Activated naive CD4-positive, alpha-beta T cell treated with anti-CD3 and anti-CD28 coated beads for 36 hours (primary cell): Measurements from ENCODE around the gene MX2. TPM values are rescaled to one million over a fixed set of nuclear protein-coding genes. Genes with fewer than 3 reads are reported as not detected.
"Not testable (repeated sequence)": the region's sequence is repeated elsewhere in the genome, so short reads cannot be mapped to it uniquely, and the experiment has no call there.

Experiments used
- CTCF ChIA-PET: fragments of 350-600 bp; sonication (Branson Sonifier 250); formaldehyde crosslinking; loops from one replicate; lab custom pipeline; 2021; ENCODE audit warnings: antibody characterized with exemption; lab: Charles Lee
- DNase-seq: peaks from one replicate; pipeline ENCODE4 v3.0.0-alpha.2; 2020
- H3K27ac Mint-ChIP-seq: one replicate; pipeline ENCODE4 v1.8.0; 2021; ENCODE audit warnings: mild to moderate bottlenecking, mixed read lengths
- H3K27me3 Mint-ChIP-seq: one replicate; pipeline ENCODE4 v1.8.0; 2021; ENCODE audit warnings: low read depth, mixed read lengths
- H3K36me3 Mint-ChIP-seq: one replicate; pipeline ENCODE4 v1.8.0; 2021; ENCODE audit warnings: low read depth, mixed read lengths
- H3K4me1 Mint-ChIP-seq: one replicate; pipeline ENCODE4 v1.8.0; 2021; ENCODE audit warnings: low read depth, mixed read lengths
- H3K4me3 Mint-ChIP-seq: one replicate; pipeline ENCODE4 v1.8.0; 2021; ENCODE audit warnings: mild to moderate bottlenecking, moderate library complexity, mixed read lengths
- H3K9me3 Mint-ChIP-seq: one replicate; pipeline ENCODE4 v1.8.0; 2021; ENCODE audit warnings: mixed read lengths
- intact Hi-C: fragments of 100-400 bp; cut with micrococcal nuclease; formaldehyde crosslinking; loops from one replicate; pipeline ENCODE4 v1.15.1; 2023
- total RNA-seq, 2 experiments: library from RNA; stranded (reverse); gene quantifications; one replicate each; pipeline ENCODE4 v1.2.3, GENCODE V29; 2021

MX2 gene
- total RNA-seq, 2 experiments from 2014 or later: 32.5 to 33.4 TPM

DNA sequence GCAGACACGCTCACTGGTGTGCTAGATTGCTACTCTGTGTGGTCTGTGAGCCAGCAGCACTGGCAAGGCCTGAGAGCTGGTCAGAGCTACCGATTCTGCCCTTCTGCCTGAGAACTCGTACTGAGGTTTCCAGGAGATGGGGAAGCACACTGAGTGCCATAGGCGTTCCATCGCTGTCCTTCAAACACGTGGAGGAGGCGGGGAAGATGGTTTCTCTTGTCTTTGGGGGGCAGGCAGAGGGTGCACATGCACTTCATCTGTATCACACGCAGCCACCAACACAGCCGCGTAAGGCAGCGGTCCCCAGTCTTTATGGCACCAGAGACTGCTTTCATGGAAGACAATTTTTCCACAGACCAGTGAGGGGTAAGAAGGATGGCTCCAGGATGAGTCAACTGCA lies 40.4 kb downstream of the MX2 start:
- Mint-ChIP-seq H3K27me3 (no peaks in the 10 kb centered on the region), H3K36me3 (peaks cover 22% of the 10 kb centered on the region), H3K4me3 (no peak overlapping the region), H3K4me1 (no peaks in the 10 kb centered on the region), H3K9me3 (no peaks in the 10 kb centered on the region), H3K27ac (no peak overlapping the region)
- no peak for DNase-seq
- intact Hi-C loops: no loop called here
- CTCF ChIA-PET: no interaction called here

DNA sequence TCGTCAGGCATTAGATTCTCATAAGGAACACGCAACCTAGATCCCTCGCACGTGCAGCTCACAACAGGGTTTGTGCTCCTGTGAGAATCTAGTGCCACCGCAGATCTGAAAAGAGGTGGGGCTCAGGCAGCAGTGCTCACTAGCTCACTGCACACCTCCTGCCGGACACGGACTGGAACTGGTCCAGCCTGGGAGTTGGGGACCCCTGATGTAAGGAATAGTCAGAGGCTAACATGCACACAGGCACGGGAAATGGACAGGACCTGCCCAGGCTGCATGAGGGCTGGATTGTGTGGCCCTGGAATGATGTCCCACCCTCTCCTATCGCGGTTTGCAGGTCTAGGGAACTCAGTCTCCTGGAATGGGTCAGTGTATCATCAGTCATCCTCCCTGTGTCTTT lies 41.0 kb downstream of the MX2 start:
- CTCF ChIA-PET: no interaction called here
- Mint-ChIP-seq H3K4me1 (no peaks in the 10 kb centered on the region), H3K27me3 (no peaks in the 10 kb centered on the region), H3K9me3 (no peaks in the 10 kb centered on the region), H3K4me3 (no peak overlapping the region), H3K36me3 (peaks cover 28% of the 10 kb centered on the region), H3K27ac (no peak overlapping the region)
- DNase-seq: no peak
- intact Hi-C loops: no loop called here

GRCh38 chr21:41403331-41403730 lies 41.5 kb downstream of the MX2 start:
- Mint-ChIP-seq H3K27ac (no peak overlapping the region), H3K27me3 (no peaks in the 10 kb centered on the region), H3K36me3 (peaks cover 33% of the 10 kb centered on the region), H3K4me1 (no peaks in the 10 kb centered on the region), H3K9me3 (no peaks in the 10 kb centered on the region), H3K4me3 (no peak overlapping the region)
- CTCF ChIA-PET: no interaction called here
- intact Hi-C loops: no loop called here
- DNase-seq: no peak

DNA sequence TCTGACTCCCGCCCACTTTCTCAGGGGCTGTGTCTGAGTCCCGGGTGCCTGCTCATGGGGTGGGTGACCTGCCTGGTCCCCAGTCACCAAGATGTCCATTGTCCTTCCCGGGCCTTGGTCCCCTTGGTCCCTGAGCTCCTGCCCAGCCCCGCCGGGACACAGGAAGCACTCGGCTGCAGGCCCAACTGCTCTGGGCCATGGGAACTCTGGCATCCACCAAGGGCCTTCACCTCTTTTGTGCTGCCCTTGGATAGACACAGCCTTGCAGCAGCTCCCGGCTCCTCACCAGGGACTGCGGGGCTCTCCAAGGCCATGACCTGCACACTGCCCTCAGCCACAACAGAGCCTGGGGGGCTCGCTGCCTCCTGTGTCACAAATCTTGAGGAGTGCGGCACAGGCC lies 42.1 kb downstream of the MX2 start:
- Mint-ChIP-seq H3K27ac (no peak overlapping the region), H3K4me1 (no peaks in the 10 kb centered on the region), H3K36me3 (peaks cover 40% of the 10 kb centered on the region), H3K9me3 (no peaks in the 10 kb centered on the region), H3K4me3 (no peak overlapping the region), H3K27me3 (no peaks in the 10 kb centered on the region)
- CTCF ChIA-PET: no interaction called here
- intact Hi-C loops: no loop called here
- no peak for DNase-seq

DNA sequence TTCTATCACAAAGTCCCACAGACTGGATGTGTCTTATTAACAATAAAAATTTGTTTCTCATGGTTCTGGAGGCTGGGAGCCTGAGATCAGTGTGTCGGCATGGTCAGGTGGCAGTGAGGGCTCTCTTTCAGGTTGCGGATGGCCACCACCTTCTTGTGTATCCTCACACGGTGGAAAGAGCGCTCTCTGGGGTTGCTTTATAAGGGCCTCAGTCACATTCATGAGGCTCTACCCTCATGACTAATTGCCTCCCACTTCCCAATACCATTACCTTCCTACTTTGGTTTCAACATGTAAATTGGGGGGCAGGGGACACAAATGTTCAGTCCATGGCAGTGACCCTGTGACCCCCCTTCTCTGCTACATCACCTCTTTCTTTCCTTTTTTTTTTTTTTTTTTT lies 43.5 kb downstream of the MX2 start:
- intact Hi-C loops: no loop called here
- Mint-ChIP-seq H3K36me3 (peaks cover 45% of the 10 kb centered on the region), H3K9me3 (no peaks in the 10 kb centered on the region), H3K27me3 (no peaks in the 10 kb centered on the region), H3K27ac (no peak overlapping the region), H3K4me1 (no peaks in the 10 kb centered on the region), H3K4me3 (no peak overlapping the region)
- no peak for DNase-seq
- CTCF ChIA-PET: interaction anchor here (0.6 kb wide), 1 partner anchor 366 kb away, joined by 3 read pairs; no protein-coding TSS in a partner anchor

- Mint-ChIP-seq H3K9me3 (no peaks in the 10 kb centered on the region), H3K4me3 (no peak overlapping the region), H3K27me3 (no peaks in the 10 kb centered on the region), H3K27ac (no peak overlapping the region), H3K4me1 (no peaks in the 10 kb centered on the region), H3K36me3 (peaks cover 47% of the 10 kb centered on the region)
- DNase-seq: no peak
- CTCF ChIA-PET: no interaction called here
- intact Hi-C loops: no loop called here
These were observed 44.5 kb downstream of the MX2 start for GRCh38 chr21:41406340-41406739.

- Mint-ChIP-seq H3K4me1 (no peaks in the 10 kb centered on the region), H3K27ac (no peak overlapping the region), H3K9me3 (peaks cover 10% of the 10 kb centered on the region), H3K4me3 (no peak overlapping the region), H3K27me3 (no peaks in the 10 kb centered on the region), H3K36me3 (peaks cover 47% of the 10 kb centered on the region)
- intact Hi-C loops: no loop called here
- CTCF ChIA-PET: no interaction called here
- no peak for DNase-seq
These were observed 46.0 kb downstream of the MX2 start for GRCh38 chr21:41407541-41408460.

- Mint-ChIP-seq H3K27ac (no peak overlapping the region), H3K27me3 (no peaks in the 10 kb centered on the region), H3K9me3 (peaks cover 26% of the 10 kb centered on the region), H3K4me3 (no peak overlapping the region), H3K4me1 (no peaks in the 10 kb centered on the region), H3K36me3 (peaks cover 46% of the 10 kb centered on the region)
- no peak for DNase-seq
- CTCF ChIA-PET: interaction anchor here (1.0 kb wide), 1 partner anchor 13 kb away, joined by 3 read pairs; no protein-coding TSS in a partner anchor
- intact Hi-C loops: no loop called here
These were observed 48.5 kb downstream of the MX2 start for GRCh38 chr21:41410361-41410760.

DNA sequence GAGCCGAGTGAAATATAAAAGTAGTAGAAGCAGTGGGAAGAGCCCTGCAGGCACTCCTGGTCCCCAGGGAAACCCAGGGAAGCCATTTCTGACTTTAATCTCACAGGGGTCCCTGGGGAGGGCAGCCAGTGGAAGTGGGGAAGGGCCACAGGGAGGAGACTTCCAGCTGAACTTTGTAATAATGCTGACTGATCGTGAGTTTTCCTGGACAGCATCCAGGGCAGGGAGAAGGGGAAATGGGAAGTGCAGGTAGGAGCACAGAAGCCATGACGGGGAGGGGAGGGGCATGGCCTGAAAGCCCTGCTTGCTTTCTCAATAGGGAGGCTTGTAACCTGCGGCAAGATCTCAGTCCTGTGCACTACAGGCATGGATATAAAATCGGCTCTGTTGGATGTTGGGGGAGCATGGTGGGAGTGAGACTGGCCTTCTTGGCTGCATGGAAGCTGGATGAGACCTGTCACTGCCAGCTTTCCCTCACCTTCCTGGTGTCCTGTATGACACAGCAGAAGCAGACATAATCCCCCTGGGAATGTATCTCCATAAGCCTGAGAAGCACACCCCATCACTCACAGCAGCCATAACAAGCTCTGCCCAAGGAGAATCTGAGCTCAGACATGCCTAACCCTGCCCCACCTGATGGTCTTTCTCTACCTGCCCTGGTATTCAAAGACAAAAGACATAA lies 49.1 kb downstream of the MX2 start:
- peaks cover 46% of the 10 kb centered on the region for H3K36me3 Mint-ChIP-seq
- CTCF ChIA-PET: interaction anchor here (0.6 to 1.5 kb wide), 3 partner anchors 13 to 290 kb away, joined by 3 to 4 read pairs (median 4); no protein-coding TSS in a partner anchor
- no peak overlapping the region for H3K4me3 Mint-ChIP-seq
- no peaks in the 10 kb centered on the region for H3K4me1 Mint-ChIP-seq
- intact Hi-C loops: no loop called here
- H3K27me3 Mint-ChIP-seq: no peaks in the 10 kb centered on the region
- peaks cover 26% of the 10 kb centered on the region for H3K9me3 Mint-ChIP-seq
- no peak for DNase-seq
- no peak overlapping the region for H3K27ac Mint-ChIP-seq

DNA sequence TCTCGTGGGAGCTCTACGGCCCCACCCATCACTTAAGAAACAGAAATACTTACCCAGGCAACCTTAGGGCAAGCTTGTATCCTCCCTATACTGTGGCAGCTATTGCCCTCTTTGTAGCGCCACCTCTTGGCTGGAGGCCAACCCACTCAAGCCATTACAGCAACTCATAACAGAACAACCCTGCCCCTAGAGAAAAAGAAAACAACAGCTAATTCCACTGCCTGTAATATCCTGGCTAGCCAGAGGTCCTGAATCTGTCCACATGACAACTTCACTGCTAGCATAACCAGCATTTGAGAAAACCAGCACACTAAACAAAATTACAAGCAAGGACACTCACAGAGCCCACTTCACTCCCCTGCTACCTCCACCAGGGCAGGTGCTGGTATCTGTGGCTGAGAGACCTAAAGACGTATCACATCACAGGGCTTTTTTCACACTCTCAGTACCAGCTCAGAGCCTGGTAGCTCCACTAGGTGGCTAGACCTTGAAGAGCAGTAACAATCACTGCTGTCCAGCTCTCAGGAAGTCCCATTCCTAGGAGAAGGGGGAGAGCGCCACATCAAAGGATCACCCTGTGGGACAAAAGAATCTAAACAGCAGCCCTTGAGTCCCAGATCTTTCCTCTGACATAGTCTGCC lies 49.7 kb downstream of the MX2 start:
- H3K27ac Mint-ChIP-seq: no peak overlapping the region
- intact Hi-C loops: no loop called here
- peaks cover 26% of the 10 kb centered on the region for H3K9me3 Mint-ChIP-seq
- no peak overlapping the region for H3K4me3 Mint-ChIP-seq
- peak; percentile 38 for DNase-seq
- no peaks in the 10 kb centered on the region for H3K27me3 Mint-ChIP-seq
- no peaks in the 10 kb centered on the region for H3K4me1 Mint-ChIP-seq
- H3K36me3 Mint-ChIP-seq: peaks cover 41% of the 10 kb centered on the region
- CTCF ChIA-PET: interaction anchor here (1.0 to 1.5 kb wide), 2 partner anchors 12 to 43 kb away, joined by 3 to 4 read pairs; no protein-coding TSS in a partner anchor

- H3K27me3 Mint-ChIP-seq: not testable (repeated sequence)
- CTCF ChIA-PET: interaction anchor here (0.7 to 1.0 kb wide), 2 partner anchors 38 to 48 kb away, joined by 3 read pairs; no protein-coding TSS in a partner anchor
These were observed 55.7 kb downstream of the MX2 start for GRCh38 chr21:41417505-41417904.

GRCh38 chr21:41418393-41418792 lies 56.6 kb downstream of the MX2 start:
- H3K36me3 Mint-ChIP-seq: no peaks in the 10 kb centered on the region
- CTCF ChIA-PET: interaction anchor here (1.0 to 1.1 kb wide), 2 partner anchors 37 to 135 kb away, joined by 3 read pairs; no protein-coding TSS in a partner anchor

More at GRCh38 chr21:41417505-41417904, 55.7 kb downstream of the MX2 start:
- H3K27ac Mint-ChIP-seq, H3K4me3 Mint-ChIP-seq, H3K36me3 Mint-ChIP-seq, DNase-seq, intact Hi-C loops: not testable (repeated sequence)
- peaks cover 15% of the 10 kb centered on the region for H3K4me1 Mint-ChIP-seq
- H3K9me3 Mint-ChIP-seq: peaks cover 18% of the 10 kb centered on the region

More at GRCh38 chr21:41418393-41418792, 56.6 kb downstream of the MX2 start:
- no peak overlapping the region for H3K4me3 Mint-ChIP-seq
- H3K27me3 Mint-ChIP-seq: no peaks in the 10 kb centered on the region
- peaks cover 10% of the 10 kb centered on the region for H3K9me3 Mint-ChIP-seq
- intact Hi-C loops: no loop called here
- no peak for DNase-seq
- H3K4me1 Mint-ChIP-seq: peaks cover 21% of the 10 kb centered on the region
- H3K27ac Mint-ChIP-seq: no peak overlapping the region
